GM21367 (cell line): ENCODE measurements around the gene DNAAF6.
A peak's percentile ranks its signal among the peaks of the same experiment; 100 is the strongest.
"Not testable (repeated sequence)": the region's sequence is repeated elsewhere in the genome, so short reads cannot be mapped to it uniquely, and the experiment has no call there.

ENCODE experiments used
- ATAC-seq: cut with Tn5 transposase; IDR thresholded peaks from one replicate; pipeline ENCODE4 v1.9.1; 2021; ENCODE audit not compliant: unreplicated experiment

Gene DNAAF6

DNA sequence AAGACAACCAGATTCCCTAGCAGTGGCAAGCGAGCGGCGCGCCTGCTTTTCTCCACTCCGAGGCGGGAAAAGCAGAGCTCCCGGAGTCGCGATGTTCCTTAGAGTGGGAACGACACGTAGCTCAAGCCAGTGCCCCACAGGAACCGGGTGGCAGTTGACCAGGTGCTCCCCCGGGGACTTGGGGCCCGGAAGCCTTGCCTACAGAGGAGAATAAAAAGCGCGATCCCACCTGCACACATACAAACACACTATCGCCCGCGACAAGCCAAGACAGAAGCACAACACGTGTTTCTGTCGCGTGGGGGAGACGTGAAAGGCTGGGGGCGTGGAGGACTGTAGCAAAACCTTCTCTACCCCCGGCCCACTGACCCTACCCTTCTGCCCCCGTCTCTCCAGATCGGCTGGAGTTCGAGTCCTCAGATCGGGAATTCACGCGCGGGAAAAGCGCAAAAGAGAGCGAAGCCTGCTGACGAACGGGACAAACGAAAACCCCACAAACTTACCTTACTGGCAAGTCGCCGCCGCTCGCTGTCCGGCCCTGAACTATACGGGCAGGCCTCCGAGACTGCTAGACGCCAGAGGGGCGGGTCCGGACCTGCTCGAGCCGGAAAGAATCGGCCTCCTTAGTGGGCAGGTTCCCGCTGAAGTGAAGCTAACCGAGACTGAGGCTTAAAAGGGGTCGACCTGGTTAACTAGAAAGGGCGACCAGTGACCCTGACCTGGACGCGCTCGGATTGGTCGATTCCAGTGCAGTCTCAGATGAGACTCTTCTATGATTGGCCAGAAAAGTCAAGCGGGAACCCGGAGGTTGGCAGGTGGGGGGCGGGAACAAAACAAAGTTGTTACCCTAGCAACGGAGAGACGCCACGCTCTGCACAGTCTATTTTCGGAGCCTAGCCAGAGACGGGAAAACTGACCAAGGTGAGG is at the start of gene DNAAF6, which contains the start of gene NUP62CL:
Gene DNAAF6 (plus strand): TSS at position 842 of the 927 bp plus-strand sequence. CDS start 6,265 bp downstream, outside the sequence.
Gene NUP62CL (minus strand): TSS at position 664 of the 927 bp plus-strand sequence. CDS start 31,287 bp downstream, outside the sequence.
- ATAC-seq = peak; percentile 99

DNA sequence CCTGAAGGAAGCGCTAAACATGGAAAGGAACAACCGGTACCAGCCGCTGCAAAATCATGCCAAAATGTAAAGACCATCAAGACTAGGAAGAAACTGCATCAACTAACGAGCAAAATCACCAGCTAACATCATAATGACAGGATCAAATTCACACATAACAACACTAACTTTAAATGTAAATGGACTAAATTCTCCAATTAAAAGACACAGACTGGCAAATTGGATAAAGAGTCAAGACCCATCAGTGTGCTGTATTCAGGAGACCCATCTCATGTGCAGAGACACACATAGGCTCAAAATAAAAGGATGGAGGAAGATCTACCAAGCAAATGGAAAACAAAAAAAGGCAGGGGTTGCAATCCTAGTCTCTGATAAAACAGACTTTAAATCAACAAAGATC is 48.8 kb upstream of the DNAAF6 start:
- ATAC-seq = not testable (repeated sequence)

DNA sequence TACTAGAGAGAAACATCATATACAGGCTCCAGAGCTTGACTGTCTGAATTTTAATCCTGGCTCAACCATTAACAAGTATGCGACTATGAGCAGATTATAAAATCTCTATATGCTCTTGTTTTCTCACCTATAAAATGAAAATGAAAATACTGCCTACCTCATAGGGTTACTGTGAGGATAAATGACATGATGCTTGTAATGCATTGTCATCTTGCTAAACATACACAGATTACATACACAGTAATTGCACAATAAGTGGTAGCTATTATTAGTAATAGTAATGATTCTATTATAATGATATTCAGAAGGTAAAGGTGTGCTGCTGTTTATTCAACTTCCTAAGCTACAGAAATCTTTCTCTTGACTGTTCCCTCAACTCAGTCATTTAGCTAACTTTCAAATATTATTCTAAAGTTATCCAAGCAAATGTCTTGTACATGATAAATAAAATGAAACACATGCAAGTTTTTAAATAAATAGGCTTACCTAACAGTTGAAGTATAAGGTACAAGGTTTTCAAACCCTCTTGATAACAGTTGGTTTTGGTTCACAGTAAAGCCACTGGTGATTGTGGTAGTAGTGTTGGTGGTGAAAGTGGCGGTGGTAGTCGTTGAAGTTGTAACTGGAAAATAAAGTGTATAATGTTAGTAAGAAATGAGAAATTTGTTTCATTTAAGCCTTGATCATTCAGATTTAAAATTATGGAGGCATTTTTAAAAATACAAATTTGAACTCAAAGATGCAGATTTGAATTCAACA is 39.1 kb upstream of the DNAAF6 start:
- no peak for ATAC-seq

DNA sequence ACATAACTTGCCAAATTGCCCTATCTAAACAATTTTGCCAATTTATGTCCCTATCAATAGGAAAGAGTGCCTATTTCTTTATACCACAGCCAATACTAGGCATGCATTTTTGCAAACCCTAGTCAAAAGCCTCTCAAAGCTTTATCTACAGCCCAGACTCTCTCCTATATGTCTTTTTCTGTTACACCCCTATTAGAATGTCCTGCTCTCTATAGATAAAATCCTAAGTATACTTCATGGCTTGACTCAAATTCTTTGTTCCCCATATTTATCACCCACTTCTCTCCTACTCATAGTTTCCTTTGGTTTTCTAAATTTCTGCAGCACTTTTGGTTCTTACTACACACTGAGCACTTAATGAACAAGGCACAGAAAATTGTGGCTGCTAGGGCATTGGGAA is 38.2 kb upstream of the DNAAF6 start:
- ATAC-seq = no peak

DNA sequence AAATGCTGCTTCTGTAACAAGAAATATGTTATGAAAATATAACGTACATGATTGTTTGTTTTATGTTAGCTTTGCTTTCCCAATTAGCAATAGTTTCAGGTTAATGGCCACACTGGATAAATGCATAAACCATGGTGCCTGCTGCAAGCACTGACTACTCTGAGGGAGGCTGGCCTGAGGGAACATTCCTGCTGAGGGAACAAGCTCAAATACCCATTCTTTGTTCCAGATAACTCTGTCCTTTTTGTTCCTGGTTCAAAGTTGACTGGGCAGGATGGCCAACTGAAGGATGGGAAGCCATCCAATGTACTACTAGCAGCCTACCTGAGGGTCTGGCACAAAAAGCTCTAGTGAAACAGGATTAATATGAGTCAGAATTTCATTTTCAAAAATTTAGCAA is 37.7 kb upstream of the DNAAF6 start:
- no peak for ATAC-seq

DNA sequence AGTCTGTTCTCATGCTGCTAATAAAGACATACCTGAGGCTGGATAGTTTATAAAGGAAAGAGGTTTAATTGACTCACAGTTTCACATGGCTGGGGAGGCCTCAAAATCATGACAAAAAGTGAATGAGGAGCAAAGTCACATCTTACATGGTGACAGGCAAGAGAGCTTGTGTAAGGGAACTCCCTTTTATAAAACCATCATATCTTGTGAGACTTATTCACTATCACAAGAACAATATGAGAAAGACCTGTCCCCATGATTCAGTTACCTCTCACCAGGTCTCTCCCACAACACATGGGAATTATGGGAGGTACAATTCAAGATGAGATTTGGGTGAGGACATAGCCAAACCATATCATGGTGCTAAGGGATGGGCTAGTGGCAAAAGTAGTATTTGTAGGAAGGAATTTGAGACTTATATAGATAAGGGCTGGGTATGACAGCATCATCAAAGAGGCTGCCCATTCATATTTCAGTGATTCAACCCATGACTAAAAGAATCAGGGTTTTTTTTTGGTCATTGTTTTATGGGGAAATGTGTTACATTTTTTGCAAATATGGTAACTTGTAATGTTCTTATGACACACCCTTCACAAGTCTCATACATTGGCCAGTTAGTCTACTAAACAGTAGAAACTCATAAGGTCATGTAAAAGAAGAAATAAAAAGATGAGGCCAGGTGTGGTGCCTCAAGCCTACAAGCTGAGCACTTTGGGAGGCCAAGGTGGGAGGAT is 34.9 kb upstream of the DNAAF6 start:
- no peak for ATAC-seq

DNA sequence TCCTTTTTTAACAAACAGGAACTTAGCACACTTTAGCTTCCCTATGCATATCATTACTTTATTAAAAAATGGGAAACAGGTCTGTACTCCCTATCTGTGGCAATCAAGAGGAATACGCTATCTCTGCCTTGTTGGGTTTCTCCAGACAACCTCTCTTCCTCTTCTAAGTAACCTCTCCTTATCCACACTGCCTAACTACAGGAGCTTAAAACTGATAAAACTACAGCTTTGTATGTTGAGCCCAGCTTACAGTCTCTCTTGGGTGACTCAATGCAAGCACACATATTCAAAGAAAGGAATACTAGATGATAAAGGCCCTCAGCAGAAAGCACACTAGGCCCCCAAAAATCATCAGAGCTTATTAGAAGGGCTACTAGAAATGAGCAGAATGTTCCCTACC is 9.1 kb upstream of the DNAAF6 start:
- ATAC-seq = no peak

DNA sequence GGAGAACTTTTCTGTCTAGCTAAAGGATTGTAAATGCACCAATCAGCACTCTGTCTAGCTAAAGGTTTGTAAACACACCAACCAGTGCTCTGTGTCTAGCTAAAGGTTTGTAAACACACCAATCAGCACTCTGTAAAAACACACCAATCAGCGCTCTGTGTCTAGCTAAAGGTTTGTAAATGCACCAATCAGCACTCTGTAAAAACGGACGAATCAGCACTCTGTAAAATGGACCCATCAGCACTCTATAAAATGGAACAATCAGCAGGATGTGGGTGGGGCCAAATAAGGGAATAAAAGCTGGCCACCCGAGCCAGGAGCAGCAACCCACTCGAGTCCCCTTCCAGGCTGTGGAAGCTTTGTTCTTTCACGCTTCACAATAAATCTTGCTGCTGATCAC is 8.3 kb upstream of the DNAAF6 start:
- not testable (repeated sequence) for ATAC-seq

DNA sequence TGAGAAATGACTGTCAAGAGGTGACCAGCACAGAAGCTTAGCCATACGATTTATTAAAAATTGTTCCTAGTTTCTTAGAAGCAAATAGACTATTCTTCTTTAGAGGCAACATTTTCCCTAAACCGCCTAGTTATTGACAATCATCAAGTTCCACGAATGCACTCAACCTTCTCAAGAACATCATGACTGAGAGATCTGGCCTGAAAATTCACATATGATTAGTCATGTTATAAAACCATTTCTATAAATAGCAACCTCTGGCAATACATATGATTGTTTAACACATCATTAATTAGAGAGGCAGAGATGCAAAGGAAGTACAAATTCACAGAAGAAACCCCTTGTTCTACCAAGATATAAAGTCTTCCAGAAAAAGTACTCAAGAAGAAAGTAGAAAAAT is 6.9 kb upstream of the DNAAF6 start:
- ATAC-seq = no peak

DNA sequence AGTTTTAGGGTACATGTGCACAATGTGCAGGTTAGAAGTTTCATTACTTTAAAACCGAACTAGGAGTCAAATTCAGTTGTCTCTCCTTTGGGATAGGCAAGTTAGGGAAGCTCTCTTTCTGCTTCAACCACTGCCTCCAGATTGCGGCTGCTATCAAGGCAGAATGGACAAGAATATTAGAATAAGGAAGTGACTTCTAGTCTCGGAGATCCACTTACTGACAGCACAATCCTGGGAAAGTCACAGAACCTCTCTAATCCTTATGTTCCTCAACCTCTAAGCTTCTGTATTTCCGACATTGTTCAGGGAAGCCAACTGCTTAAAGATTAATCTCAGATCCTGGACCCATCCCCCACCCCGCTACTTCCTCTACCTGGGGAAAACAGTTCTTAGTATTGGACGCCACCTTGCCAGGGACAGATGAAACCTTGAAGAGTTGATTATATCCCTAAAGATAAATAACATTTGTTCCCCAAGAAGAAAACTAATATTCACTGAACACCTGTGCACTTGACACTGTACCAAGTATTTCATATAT is 2.3 kb upstream of the DNAAF6 start:
- no peak for ATAC-seq

DNA sequence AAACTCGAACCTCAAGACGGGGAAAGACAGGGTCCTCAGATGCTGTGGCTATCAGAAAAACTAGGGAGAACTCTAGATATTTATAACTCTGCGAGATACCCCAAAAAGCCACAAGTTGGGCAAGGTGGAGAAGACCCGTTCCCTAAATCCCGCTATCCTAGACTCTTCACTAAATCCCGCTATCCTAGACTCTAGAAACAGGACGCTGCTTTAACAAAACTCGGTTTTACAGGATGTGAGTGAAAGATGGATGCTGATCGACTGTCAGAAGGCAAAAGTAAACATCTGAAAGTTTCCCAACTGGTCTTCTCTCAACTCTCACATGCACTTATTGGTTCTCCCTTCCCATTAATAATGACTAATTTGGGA is 270 bp downstream of the DNAAF6 start:
- ATAC-seq = no peak

DNA sequence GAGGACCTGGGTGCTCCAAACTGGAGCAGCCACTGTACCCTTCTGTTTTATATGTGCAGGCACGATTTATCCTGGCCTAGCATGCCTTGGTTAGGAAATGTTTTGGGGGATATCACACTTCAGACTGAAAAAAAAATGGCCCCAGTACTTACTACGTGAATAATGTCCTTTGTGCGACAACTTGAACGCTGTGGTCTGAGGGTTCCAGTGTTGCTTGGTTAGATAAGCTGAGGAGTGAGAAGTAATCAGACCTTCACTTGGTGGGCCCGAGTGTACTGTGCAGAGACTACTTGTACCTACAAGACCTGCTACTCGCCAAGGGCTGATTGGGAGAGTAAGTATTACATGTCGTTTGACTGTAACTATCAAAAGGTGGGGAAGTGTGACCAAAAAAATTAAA is 678 bp downstream of the DNAAF6 start:
- no peak for ATAC-seq

DNA sequence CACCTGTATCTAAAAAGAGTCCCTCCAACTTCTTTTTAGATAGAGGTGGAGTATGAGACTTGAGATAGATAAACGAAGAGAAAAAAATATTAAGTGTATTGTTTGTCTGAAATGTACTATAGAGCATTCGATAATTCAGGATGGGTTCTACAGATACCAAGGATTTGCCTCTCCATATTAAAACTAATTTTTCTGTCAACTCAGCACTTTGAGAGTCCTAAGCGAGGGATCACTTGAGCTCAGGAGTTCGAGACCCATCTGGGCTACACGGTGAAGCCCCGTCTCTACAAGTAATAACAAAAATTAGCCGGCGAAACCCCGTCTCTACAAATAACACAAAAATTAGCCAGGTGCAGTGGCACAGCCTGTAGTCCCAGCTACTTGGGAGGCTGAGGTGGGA is 1.5 kb downstream of the DNAAF6 start:
- no peak for ATAC-seq

DNA sequence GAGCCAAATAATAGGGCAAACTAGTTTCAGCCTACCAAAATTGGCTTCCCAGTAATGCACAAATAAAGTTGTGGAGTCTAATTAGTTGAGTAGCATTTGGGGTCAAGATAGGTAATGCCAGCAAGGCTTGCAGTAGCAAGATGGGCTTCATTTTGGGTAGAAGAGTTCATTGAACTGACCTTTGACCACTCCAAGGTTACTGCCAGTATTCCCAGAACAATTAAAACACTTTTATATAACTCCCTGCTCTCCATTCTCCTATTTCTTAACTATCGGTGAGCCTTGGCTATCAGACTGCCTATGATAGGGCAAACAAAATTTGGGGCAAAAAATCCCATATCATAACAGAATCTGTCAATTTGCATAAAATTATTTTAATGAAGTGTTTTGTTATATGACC is 7.1 kb downstream of the DNAAF6 start:
- no peak for ATAC-seq

DNA sequence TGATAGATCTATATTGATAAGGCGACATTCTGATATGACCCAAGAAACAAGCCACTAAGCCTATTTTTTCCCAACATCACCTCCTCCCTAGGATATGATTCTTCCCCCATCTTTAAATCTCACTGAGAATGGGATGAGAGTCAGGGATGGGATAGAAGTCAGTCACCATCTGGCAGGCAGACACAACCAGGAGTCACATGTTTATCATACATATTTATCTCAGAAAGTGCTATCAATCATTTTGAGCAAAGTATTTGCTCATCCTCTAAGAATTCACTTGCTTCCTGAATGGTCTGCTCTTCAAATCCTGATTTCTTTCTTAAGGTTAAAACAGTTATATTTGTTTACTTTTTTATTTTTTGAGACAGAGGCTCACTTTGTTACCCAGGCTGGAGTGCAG is 20.3 kb downstream of the DNAAF6 start:
- ATAC-seq = no peak

DNA sequence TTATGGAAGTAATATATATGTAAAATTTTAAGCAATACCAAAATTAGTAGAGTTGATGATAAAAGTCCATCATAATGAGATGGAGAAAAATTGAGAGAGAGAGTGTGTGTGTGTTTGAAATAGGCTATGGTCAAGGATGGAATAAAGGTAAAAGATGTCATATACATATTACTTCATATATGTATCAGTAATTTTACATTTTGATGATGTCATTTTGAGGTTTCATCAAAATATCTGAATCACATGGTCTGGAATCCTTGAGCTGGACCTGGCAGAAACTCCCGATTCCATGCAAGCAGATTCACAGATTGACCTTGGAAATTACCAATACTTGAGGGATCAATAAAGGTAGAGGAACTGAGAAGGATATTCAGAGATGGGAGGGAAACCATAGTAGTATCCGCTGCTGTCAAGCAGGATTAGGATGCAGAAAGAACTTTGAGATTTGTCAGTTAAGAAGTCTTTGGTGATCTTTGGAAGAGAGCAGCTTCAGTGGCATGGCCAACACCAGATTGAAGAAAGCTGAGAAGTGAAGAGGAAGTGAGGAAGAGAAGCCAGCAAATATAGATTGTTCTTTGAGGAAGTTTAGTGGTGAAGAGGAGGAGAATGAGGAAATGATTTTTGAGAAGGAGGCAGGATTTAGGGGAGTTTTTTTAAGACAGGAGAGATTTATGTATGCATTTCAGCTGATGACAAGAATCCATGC is 21.5 kb downstream of the DNAAF6 start:
- ATAC-seq = no peak

DNA sequence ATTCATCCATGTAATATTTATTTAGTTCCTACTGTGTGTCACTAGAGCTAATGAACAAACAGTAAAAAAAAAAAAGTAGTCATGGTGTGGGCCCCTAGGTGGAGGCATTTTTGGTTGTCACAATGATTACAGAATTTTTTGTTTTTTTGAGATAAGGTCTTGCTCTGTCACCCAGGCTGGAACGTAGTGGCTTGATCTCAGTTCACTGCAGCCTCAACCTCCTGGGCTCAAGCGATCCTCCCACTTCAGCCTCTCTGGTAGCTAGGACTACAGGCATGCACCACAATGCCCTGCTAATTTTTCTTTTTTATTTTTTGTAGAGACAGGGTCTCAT is 22.0 kb downstream of the DNAAF6 start:
- ATAC-seq = no peak

DNA sequence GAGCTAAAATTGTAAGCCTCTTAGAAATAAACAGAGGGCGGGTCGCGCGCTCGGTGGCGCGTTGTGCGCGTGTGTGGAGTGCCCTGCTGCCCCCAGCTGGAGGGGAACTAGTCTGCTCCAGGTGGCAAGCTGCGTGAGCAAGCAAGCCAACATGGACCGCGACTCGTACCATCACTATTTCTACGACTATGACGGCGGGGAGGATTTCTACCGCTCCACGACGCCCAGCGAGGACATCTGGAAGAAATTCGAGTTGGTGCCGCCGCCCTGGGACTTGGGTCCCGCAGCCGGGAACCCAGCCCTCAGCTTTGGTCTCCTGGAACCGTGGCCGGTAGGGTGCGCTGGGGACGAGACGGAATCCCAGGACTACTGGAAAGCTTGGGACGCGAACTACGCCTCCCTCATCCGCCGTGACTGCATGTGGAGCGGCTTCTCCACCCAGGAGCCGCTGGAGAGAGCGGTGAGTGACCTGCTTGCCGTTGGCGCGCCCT is 66.1 kb downstream of the DNAAF6 start:
- ATAC-seq = no peak

DNA sequence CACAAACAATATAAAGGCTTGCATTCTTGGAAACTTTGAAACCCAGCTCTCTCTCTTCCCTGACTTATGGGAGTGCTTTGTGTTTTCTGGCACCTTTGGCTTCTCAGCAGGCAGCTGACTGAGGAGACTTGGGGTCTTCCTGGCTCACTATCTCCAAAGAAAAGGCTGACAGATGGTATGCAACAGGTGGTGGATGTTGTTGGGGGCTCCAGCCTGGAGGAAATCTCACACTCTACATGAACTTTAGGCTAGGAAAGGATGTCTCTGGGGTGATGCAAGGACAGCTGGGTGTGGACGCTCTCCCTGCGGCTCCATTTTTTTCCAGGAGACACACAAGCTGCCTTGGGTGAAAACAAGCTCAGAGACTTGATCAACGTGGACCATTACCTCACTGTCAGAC is 67.4 kb downstream of the DNAAF6 start:
- no peak for ATAC-seq

DNA sequence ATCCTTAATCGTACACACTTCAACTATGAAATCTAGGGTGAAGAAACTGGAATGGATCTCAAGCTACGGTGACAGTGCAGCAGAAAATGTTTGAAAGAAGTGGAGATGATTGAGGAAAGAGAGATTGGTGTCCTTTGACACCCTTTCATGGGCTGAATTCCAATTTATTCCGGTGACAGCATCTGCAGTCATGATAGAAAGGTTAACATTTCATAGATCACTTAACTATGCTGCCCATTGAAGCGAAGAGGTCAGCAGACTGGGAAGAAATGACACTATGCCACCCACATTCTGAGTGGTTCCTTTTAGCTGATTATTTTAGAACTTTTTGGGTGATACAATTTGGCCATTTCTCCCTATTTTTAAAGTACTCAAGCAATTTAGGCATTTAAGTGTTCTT is 82.3 kb downstream of the DNAAF6 start:
- ATAC-seq = no peak
